ENCODE data around the gene MROH8.

DNA sequence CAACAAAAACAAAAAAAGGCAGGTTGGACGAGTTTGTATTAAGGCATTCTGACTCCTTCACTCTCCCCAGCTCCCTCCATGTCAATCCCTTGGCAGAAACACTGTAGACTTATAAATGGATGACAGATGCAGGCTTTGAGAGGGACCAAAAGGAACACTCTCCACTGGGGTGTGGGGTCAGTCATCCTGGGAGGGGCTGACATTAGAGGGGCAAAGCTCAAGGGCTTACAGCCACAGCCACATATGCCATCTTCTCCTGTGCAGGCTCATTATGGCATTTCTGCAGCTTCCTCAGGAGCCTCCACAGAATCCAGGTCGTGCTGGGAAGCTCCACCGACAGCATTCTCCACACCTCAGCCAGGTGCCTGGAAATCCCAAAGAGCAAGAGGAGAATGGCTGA, 50.5 kb downstream of the MROH8 start:
- TF ChIP-seq CTCF (IDR thresholded peaks at IDR 0.05; ENCODE audit: low read length) (no peak), EZH2phosphoT487 (IDR thresholded peaks at IDR 0.05; ENCODE audit: low read length) (no peak), EZH2 (optimal IDR thresholded peaks at IDR 0.05; ENCODE audit: low read depth, low read length) (no peak)
